GM19193 (cell line): ENCODE data around the gene C9orf43.
A peak's percentile ranks its signal among the peaks of the same experiment; 100 is the strongest.

Experiments used
- POLR2A ChIP-seq: IDR thresholded peaks from 4 replicates; pipeline ENCODE4 v1.6.1; 2011; ENCODE audit not compliant: insufficient read depth, insufficient read length; ENCODE audit errors: extremely low read depth

C9orf43 gene

DNA sequence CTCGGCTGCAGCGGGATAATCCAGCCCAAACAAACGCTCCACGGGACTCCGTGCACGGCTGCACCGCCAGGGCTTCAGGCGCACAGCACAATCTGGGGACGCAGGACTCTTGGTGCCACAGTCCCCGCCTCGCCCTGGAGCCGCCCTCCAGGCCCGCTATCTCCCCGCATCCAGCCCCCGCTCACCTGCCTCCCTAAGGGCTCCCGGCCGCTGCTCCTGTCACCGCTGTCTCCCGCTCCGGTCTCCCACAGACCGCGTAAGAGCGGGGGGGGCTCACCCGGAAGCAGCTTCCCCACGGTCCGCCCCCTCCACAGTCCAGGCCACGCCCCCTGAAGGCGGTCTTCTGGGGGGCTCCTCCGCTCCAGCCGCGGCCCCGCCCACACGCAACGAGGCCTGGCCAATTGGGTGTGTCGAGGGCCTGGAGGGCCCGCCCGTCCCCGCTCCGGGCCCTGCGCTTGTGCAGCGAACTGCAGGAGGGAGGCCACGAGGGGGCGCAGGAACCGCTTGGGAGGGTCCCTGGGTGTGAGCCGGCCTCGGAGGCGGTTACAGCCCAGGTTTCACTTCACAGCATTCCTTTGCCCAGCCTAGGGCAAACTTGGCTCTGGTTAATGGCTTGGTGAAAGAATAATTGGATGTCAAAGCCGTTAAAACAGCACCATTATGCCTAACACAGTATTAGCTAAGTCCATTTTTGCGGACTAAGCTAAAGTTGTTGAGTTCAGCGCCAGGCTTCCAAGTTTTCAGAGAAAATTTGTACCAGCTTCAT lies 9.3 kb upstream of the C9orf43 start, which contains the start of gene ALAD:
ALAD (minus strand) TSS at position 258 of the 766 bp plus-strand sequence. CDS start 7,725 bp downstream, outside the sequence.
- TF ChIP-seq POLR2A: peak; percentile 76

DNA sequence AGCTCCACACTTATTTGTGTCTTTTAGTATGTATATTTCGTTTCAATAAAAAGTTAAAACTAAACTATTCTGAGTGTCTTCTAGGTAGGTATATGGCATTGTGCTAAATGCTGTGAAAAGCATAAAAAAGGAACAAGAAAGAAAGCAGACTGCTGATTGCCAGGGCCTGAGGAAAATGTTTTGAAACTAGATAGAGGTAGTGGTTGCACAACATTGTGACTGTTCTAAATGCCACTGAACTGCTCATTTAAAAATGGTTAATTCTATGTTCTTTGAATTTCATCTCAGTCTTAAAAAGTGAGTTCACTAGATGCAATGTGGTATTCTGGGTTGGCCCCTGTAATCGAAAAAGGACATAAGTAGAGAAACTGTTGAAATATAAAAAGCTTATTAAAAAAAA lies 6.9 kb upstream of the C9orf43 start:
- TF ChIP-seq POLR2A: no peak

DNA sequence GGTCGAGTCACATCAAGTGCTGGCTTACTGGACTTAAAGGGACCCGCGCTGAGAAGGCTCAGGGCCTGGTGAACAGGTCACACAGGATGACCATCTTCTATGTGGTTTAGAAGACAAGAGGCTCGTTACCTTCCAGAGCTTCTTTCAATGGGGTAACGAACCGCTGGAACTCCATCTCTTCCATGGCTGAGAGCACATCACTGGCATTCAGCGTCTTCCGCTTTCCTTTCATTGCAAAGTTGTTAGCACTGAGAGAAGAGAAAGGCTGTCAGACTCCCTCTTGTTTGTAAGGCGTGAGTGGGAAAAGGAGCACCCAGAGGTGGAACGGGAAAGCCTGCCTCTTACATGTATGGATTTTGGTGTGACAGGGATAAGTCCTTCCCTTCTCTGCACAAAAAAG lies 1.1 kb upstream of the C9orf43 start:
- no peak for TF ChIP-seq POLR2A

DNA sequence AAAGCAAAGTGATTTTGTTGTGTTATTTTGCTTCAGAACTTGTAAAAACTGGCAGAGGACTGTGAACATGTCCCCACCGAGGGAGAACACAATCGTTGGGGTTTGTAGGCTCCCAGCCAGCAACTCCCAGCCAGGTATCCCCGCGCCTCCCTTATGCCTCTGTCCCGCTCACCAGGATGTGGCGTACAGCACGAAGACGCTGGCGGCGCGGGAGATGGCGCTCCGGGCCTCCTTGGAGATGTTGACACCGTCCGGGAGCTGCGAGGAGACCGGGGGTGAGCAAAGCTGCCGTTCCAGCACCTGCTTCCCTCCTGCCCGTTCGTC lies 702 bp upstream of the C9orf43 start:
- TF ChIP-seq POLR2A: no peak

DNA sequence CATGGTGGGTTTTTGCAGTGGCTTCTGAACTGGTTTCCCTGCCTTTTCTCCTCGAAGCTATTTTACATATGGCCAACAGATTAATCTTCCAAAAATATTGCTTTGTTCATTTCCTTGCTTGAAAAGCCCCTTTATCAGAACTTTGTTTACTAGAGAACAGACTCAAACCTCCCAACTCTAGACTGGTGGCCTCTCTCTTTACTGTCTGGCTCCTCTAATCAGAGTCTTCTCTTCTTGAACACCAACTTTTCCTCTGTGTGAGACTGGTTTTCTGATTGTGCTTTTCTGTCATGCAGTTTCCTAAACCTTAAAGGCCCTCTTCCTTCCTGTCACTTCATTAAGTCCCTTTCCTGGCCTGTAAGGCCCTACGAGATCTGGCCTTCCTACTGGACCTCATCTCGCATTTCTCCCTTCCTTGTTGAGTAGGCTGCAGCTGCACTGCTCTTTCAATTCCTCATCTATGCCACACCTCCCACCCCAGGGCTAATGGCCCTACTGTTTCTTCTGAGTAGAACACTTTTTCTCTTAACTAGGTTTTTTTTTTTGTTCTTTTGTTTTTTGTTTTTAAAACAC lies 5.7 kb downstream of the C9orf43 start:
- TF ChIP-seq POLR2A: peak; percentile 19

DNA sequence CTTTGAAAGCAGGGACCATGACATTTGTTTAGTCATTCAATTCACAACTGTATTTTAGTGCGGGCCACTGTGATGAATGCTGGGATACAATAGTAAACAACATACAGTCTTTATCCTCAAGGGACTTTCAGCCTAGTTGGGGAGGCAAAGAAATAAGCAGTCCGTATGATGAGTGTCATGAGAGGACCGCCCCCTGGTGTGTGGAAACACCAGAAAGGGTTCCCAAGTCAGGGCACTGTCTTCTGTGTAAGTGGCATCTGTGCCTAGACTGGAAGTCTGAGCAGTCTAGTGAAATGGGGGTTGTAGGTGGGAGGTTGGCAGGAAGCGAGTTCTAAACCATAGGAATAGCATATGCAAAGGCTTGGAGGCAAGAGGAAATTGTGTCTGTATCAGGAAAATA lies 6.8 kb downstream of the C9orf43 start:
- no peak for TF ChIP-seq POLR2A

DNA sequence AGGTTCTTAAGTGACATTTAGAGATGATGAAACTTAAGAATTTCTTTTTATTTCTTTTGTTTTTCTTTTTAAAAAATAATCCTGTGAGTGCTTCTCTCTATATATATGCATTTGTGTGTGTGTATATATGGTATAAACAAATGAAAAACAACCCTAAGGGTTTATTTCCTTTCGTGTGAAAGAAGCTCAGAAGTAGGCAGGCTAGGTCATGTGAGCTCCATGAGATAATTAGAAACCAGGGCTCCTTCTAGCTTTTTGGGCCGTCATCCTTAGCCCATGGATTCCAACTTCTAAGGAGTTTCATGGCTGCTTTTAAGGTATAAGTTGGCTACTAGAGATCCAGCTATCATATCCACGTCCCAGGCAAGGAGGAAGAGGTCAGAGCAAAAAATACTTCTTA lies 11.2 kb downstream of the C9orf43 start:
- no peak for TF ChIP-seq POLR2A

DNA sequence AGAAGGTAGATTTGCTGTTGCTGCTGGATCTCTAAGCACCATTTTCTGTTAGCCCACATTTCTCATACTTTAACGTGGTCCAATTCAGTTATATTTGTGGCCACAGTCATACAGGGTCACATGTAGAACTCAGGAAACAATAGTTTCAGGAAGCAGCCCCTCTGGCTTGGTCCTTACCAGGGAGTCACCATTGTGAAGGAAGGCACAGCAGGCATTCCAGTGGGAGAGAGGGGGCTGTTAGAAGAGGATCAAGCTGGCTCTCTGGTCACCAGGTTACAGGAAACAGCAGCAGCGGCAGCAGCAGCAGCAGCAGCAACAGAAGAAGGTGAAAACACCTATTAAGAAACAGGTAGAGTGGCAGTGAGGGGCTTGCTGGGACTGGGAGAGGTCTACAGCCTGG lies 14.5 kb downstream of the C9orf43 start:
- TF ChIP-seq POLR2A: no peak

DNA sequence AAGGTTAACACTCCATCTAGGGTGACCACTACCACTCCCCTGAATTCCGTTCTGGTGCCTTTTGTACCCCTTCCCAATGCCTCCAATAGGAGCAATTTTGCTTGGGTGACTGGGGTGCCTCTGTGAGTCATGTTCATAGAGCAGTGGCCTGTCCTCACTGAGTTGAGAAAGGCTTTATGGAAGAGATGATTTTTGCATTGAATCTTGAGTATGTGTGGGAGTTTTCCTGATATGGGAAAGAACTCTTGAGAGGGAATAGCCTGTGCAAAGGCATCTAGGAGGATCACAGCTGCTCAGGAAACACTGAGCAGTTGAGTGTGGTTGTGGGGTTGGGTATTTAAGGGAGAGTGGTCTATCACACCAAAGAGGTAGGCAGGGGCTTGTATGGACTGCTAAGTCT lies 16.2 kb downstream of the C9orf43 start:
- no peak for TF ChIP-seq POLR2A

DNA sequence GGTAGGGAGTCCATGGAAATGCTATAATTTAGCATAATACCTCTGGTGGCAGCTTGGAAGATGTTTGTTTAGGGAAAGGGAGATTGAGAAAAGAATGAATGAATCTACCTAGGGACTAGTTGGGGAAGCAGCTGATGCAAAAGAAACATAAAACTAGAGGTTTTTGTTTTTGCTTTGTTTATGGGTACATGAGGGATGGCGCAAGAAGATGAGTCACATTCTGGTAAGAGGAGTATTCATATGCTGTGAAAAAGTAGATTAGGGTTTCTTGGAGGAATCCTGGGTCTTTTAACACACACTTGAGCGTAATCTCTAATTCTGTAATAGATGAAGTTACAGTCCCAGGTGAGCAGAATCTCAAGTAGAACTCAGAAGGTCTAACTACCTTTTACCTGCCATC lies 17.1 kb downstream of the C9orf43 start:
- TF ChIP-seq POLR2A: no peak

DNA sequence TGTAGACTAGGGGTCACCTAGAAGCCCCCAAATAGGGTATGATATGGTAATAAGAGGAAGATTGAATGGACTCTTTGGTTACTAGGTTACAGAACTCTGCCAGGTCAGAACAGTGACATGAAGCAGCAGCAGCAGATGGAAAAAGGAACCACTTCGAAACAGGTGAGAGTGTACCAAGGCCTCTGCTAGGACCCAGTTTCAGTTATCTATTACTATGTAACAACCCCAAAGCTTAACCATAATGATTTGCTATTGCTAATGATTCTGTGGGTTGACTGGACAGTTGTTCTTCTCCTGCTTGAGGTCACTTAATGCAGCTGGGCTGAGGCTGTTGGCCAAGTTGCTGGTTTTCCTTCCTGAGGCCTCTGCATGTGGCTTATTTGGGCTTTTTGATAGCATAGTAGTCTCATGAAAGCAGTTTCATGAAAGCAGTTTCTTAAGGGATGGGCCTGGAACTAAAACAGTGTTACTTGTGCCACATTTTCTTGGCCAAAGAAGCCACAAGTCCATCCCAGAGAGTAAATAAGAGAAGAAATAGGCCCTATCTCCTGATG lies 17.6 kb downstream of the C9orf43 start:
- TF ChIP-seq POLR2A: no peak

DNA sequence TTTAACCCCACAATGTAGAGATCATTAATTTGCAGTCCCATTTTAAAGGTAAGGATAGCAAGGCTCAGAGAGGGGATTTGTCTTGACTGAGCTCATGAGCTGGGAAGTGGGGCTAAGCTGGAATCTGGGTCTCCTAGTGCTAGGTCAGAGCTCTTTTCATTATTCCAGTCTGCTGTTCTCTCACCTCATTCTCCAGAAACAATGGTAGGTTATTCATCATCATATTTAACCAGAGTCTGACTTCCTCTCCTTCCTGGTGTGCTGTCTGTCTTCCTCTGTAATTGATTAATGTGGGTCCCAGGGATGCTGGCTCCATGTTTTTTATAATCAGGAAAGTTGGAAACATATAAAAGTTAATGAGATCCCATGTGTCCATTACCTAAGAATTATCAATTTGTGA lies 20.6 kb downstream of the C9orf43 start:
- no peak for TF ChIP-seq POLR2A

DNA sequence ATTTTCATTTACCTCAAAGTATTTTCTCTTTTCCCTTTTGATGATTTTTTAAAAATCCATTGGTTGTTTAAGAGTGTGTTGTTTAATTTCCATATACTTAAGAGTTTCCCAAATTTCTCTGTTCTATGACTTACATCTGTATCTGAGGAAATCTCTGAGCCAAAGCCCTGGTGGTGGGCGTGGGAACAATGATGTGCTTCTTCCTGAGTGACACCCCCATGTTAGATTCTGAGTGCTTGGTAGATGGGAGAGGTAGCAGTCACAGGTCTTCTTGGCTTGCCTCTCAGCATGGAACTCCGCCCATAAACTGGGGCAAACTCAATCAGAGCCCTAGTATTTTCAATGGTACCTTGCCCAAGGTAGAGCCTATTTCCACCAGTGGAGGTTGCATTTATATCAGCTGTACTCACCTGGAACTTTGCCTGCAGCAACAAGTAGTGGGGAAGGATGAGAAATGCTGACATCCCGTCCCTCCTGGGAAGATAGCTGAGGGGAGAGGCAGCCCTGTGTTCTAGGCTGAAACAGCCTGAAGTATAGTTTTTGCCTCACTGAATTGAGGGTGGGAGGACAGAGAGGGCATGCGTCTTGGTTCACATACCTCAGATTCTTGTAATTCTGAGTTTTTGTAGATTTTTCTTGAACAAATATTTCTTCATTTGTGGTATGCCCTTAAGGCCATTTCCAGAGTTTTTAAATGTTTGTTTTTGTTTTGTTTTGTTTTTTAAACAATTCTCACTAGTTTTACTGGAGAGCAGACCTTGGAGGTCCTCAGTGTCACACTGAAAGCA lies 26.4 kb downstream of the C9orf43 start:
- TF ChIP-seq POLR2A: no peak

DNA sequence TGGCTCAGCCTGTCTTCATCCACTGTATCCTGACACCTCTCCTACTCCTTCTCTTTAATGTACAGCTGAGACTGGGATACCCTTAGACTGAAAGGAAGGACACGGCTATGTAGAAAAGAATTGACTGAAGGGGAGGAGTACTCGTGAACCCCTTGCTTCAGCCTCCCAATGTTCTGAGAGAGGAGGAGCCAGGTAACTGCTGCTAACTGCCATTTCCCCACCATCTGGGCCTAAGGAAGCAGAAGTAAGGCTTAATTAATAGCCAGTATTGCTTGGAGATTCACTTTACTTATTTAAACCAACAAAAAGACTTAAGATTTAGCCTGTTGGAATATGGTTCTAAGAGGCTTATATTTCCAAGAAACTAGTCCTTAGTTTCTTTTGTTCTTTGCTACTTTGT lies 34.2 kb downstream of the C9orf43 start:
- no peak for TF ChIP-seq POLR2A

DNA sequence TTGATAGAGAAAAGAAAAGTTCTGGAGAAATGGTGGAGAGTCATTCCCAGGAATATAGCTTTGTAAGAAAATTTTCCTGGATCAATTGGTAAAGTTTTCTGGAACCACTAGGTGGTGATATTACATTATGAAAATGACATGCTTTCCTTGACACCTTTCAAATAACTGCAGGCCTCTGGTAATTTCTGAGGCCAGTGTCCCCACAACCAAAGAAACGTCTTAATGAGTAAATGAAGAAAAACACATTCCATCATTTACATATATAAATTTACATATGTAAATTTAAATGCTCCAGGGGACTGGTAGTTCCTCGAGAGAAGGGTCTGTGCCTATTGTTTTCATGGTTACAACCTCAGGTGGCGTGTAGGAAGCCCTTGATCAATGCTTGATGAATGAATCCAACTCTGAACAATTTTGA lies 35.8 kb downstream of the C9orf43 start:
- TF ChIP-seq POLR2A: no peak
